ACHN (cell line): ENCODE data around the gene LRRK1.
A peak's percentile ranks its signal among the peaks of the same experiment; 100 is the strongest.
"Not testable (repeated sequence)": the region's sequence is repeated elsewhere in the genome, so short reads cannot be mapped to it uniquely, and the experiment has no call there.

Experiments
- DNase-seq: peaks from one replicate; pipeline ENCODE4 v3.0.0-alpha.2; 2015
- in situ Hi-C: cut with HindIII; loops from 2 replicates; pipeline ENCODE4 v1.10.0; 2017; ENCODE audit warnings: low sequenced_read_pairs, low pct_ligation_motif_present, low pct_unique_long_range_greater_than_20kb

Gene LRRK1

DNA sequence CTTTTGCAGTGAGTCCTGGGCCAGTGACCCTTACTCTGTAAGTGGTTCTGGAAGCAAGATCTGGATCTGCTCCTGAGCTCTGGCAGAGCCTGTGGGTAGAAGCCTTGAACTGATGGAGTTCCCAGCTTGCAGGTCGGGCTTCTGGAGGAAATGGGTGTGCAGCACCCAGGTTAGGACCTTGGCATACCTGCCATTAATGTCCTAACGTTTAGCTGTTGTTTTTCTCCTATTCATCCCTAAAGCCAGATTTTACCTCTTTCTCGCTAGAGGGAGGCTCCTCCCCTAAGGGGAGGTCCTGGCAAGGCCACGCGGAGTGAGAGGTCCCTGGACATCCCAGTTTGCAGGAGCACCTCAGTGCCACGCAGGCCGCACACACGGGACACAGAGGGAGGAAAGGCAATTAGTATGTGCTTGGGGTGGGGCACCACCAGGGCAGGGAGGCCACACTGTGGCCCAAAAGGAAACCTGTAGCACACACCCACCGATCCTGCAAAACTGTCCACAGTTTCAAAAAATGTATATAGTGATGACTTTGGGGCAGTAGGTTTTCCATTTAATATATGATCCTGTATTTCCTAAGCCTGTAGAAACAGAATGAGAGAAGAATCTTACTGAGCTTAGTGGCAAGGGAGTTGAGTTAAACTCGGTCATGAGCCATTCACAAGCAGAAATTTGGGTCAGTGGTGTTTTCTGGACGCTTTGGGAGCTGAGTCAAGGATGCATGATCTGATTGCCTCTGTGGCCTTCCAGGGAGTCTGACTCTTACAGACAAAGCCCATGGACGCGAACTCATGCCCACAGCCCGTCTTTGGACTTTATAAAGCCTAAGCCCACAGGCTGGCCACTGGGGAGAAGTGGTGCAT lies 148.7 kb downstream of the LRRK1 start:
- DNase-seq: no peak
- in situ Hi-C loops: no loop called here

DNA sequence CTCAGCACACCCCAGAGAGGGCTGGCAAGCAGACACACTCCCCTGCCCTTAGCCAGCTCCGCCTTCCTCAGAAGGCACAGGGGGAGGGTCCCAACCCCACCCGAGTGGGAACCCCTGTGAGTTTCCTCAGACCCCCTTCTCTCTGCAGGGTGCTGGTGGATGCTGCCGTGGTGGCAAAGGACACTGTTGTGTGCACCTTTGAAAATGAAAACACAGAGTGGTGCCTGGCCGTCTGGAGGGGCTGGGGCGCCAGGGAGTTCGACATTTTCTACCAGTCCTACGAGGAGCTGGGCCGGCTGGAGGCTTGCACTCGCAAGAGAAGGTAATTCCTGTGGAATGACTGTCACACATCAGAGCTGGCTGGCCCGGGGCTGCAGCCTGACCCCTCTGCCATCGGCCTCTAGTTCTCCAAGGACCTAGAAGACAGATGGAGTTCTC lies 149.4 kb downstream of the LRRK1 start:
- DNase-seq: no peak
- in situ Hi-C loops: no loop called here

DNA sequence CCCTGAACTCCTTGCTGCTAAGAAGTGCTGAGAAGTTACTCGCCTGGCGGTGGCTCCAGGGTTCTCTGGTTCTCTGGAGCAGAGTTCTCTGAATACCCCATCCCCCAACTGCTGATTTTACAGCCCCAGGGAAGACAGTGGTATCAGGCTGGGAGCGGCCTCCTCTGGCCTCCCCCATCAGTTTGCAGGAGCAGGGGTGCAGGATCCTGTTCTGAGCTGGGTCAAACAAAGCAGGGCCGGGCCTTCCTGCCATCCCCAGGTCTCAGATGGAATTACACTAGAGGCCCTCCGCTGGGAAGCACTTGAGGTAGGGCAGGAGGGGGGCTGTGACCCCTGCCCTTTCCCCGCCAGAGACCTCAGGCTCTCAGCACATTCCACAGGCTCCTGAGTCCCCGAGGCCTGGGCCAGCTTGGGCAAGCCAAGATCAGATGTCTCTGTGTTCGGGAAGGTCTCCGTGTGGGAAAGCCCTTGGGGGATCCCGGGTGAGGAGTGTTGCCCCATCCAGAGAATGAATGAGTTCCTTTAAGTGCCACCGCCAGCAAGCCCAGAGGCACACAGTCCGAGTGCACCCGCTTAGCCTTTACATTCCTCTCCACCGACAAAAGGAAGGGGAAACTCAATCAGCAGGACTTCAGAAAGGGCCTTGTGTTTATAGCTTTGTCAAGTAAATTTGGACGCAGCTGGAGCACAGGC lies 149.9 kb downstream of the LRRK1 start:
- in situ Hi-C loops: no loop called here
- no peak for DNase-seq

DNA sequence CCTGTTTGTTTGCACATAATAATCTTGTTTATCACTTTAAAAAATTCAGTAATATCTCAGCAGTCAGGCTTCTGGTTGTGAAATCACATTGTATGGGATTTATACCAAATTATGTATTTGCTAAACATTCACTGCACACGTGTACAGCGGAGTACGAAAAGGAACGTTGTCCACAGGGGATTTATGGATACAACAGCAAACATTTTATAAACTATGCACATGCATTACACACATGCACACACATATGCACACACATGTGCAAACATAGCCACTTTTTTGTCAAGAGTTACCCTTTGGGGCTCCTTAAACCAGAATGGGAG lies 150.5 kb downstream of the LRRK1 start:
- in situ Hi-C loops: no loop called here
- no peak for DNase-seq

DNA sequence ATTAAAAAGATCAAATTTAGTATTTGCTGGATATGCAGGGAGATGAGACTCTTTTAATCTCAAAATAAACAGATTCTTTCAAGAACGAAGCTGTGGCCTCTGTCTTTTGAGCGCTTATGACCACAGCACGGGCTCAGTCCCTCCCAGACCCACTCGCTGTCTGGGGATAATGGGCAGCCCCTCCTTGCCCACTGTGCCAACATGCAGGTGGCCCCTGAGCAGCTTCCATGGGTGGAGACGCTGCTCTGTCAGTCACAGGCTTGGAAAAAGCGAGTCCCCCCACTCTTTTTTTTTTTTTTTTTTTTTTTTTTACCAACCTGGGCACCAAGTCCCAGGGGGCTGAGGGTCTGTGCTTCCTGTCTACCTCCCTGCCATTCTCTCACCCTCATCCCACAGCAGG lies 150.9 kb downstream of the LRRK1 start:
- no peak for DNase-seq

DNA sequence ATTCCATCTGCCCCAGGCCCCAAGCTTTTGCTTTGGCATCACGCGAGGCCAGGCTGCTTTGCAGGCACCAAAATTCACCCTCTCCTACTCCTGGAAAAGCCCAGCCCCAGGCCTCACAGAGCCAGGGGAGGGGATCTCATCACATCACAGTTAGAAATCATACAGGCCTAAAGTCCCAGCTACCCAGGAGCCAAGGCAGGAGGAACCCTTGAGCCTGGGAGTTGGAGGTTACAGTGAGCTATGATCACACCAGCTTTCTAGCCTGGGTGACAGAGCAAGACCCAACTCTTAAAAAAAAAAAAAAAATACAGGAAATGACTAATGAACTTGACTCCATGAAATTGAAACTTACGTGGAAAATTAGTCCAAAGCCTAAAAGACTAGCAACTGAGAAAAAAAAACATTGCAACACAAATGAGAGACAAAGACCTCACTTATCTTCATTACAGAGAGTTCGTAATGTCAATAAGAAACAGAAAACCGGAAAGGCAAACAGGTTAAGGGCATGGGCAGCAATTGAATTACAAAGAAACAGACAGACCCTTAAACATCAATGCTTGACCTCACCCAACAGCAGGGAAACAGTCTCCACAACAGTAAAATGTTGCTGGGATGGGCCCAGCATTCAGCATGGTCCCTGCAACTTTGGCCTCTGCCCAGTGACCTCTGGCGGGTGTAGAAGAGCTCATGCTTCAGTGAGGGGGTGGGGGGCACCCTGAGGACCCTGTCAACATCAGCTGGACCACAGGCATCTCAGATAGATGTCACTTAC lies 151.5 kb downstream of the LRRK1 start:
- in situ Hi-C loops: no loop called here
- DNase-seq: peak; percentile 10

More for the DNA sequence above, 150.9 kb downstream of the LRRK1 start:
- in situ Hi-C loops: no loop called here

DNA sequence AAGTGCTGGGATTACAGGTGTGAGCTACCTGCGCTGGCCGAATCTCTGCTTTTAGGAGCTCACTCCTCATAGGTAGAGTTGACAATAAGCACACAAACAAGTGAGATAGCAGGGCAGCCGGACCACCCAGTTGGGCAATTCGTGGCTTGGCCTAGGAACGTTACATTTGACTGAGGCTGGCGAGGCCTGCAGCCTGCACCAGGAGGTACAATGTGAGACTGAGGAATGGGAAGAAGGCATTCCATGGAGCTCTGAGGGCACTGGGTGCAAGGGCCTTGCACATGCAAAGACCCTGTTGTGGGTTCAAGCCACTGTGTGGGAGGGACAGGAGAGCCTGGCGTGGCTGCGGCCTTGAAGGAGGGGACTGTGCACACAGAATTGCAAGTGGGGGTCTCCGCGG lies 152.5 kb downstream of the LRRK1 start:
- in situ Hi-C loops: no loop called here
- DNase-seq: no peak

DNA sequence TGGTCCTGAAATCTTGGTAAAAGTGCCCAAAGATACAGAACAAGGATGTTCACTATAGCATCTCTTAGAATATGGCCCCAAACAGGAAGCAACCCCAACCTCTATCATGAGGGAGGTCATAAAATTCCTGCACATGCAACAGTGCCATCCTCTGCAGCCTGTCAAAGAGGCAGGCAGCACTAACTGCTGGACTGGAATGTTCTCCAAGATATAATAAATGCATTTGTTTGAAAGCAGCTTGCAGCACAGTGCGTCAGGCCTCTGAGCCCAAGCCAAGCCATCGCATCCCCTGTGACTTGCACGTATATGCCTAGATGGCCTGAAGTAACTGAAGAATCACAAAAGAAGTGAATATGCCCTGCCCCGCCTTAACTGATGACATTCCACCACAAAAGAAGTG lies 153.1 kb downstream of the LRRK1 start:
- in situ Hi-C loops, DNase-seq: not testable (repeated sequence)

DNA sequence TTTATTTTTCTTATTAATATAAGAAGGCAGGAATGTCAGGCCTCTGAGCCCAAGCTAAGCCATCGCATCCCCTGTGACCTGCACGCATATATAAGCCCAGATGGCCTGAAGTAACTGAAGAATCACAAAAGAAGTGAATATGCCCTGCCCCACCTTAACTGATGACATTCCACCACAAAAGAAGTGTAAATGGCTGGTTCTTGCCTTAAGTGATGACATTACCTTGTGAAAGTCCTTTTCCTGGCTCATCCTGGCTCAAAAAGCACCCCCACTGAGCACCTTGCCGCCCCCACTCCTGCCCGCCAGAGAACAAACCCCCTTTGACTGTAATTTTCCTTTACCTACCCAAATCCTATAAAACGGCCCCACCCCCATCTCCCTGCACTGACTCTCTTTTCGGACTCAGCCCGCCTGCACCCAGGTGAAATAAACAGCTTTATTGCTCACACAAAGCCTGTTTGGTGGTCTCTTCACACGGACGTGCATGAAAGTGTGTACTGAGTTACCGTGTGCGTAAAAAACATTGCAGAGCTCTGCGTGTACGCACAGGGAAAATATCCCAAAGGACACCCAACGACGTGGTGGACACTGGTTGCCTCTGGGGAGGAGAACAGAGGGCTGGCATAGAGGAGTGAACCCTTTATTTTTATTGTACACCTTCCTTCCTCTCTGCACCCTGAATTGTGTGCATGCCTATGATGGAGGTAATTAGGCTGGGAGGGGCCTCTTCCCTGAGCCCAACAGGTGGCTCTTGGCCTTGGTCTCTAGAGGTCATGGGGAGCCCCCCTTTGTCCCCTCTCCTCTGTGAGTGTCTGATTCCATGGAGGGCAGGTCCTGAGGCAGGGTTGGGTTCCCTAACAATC lies 158.9 kb downstream of the LRRK1 start:
- in situ Hi-C loops, DNase-seq: not testable (repeated sequence)

DNA sequence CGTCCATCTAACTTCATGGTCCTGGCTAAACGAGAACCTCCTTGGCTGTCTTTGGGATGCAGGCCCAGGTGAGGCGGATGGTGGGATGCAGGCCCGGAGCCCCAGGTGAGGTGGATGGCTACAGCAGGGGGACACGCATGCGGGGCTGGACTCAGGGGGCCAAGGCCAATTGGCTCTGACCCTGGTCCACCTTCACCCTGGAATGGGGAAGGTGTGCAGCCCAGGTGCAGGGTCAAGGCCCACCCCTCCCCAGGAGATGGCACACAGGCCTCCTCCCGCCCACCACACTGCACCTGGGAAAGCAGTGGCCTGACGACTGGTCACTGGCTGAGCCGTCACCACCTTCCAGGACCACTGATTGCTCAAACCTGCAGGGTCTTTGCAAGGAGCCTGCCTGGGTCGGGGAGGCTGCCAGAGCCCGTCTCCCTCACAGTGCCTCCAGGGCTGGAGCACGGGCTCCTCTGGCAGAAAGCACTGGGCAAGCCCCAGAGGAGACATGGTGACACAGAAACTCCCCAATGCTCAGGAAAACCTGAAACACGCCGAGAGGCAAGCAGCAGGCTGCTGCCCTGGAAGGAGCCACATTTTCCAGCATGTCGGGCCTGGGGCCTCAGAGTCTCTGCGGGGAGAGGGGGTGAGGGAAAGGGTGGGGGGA lies 159.6 kb downstream of the LRRK1 start:
- in situ Hi-C loops: no loop called here
- no peak for DNase-seq

DNA sequence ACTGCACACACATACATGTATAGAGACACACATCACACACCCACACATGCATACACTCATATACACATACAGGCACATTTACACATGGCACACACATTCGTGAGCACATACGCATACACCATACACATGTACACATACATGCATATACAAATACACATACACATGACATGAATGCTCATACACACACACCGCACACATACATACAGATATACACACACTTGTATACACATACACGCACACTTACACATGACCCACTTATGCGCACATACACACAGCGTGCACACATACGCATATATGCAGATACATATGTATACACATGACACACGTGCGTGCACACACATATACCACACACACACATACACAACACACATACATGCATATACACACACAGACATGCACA lies 162.7 kb downstream of the LRRK1 start:
- in situ Hi-C loops: no loop called here

DNA sequence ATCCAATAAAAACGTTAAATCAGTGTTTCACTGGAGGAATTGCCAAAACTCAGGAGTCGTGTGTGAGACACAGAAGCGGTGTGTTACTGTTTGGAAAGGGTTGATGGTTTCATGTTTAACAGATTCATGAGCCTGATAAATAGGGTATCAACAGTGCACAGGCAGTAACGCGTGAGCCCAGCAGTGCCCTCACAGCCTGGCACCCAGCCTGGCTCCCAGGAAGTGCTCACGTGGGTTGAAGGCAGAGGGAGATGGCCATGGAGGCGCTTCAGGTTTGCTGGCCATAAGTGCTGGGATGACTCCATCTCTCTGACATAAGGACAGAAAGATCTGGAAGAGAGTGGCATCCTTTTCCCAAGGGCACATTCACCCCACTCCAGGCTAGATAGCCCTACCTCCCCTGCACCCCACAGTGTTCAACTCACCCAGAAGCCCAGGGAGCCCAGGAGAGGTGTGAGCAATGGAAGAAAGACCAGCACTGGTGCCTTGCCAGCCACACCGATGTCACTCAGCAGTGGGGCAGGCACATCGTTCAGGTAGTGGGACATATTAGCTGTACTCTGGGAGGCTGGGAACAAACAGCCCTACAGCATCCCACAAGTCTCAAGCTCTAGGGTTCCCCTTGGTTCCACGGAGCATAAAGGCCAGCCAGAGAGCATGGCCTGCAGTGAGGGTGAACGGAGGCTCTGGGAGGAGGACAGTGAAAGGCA lies 164.3 kb downstream of the LRRK1 start:
- in situ Hi-C loops: no loop called here
- no peak for DNase-seq

More for the DNA sequence above, 162.7 kb downstream of the LRRK1 start:
- no peak for DNase-seq

DNA sequence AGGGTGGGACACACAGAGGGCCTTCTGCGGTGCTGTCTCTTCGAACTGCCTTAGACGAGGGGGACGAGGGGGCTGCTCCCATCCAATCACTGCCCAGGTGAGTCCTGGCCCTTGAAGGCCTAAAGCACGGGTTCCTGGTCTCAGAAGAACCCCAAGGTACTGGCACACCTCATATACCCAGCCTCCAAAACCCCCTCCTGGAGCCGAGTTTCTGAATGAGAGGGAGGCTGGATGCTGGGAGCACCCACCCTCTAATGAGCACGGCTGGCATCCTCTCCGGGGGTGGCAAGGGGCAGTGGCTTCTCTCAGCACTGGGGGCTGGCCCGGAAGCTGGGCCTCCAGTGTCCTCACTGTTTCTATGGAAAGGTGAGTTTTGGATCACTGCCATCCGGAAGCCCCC lies 165.6 kb downstream of the LRRK1 start:
- no peak for DNase-seq
- in situ Hi-C loops: no loop called here

DNA sequence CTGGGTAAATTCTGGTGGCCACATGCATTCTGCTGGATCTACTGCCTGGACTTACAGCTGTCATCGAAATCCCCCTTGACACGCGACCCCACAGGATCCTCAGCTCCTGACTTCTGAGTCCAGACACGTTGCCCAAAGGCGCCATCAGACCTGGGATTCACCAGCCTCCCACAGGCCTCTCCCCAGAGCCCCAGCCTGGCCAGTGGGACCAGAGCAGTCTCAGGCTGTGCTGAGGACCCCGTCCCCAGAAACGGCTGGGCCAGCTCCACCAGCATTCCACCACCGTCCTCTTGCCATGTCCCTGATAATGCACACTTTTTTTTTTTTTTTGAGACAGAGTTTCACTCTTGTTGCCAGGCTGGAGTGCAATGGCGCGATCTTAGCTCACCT lies 166.1 kb downstream of the LRRK1 start:
- no peak for DNase-seq
- in situ Hi-C loops: no loop called here

DNA sequence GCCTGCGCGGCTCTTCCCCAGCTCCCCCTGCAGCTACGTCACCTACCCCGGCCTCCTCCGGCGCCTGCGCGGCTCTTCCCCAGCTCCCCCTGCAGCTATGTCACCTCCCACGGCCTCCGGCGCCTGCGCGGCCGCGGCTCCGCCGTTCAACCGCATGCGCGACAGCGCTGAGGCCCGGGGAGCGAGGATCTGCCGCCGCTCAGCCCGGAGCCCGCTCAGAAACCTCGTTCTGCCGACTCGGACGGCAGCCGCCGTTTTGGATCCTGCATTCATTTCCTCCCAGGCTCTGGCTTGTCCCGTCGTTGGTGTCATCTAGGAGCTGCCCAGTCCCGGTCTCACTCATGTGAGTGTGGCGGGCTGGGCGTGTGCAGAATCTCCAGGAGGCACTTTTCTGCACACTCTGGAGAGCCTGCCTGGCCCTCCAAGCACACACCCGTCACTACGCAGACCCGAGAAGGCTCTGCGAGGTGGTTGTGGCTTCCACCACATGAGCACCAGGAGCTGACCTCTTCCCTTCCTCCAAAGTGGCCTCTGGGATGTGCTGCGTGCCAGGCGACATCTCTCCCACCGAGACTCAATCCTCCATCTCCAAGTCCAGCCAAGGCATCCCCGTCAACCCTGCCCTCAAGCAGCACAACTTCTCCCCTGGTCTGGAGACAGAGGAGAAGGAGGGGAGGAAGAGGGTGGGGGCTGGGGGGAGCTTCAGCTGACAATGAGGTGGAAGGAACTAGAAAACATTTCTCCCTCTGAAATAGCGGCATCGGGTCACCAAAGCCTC lies 167.4 kb downstream of the LRRK1 start:
- no peak for DNase-seq
- in situ Hi-C loops: no loop called here

DNA sequence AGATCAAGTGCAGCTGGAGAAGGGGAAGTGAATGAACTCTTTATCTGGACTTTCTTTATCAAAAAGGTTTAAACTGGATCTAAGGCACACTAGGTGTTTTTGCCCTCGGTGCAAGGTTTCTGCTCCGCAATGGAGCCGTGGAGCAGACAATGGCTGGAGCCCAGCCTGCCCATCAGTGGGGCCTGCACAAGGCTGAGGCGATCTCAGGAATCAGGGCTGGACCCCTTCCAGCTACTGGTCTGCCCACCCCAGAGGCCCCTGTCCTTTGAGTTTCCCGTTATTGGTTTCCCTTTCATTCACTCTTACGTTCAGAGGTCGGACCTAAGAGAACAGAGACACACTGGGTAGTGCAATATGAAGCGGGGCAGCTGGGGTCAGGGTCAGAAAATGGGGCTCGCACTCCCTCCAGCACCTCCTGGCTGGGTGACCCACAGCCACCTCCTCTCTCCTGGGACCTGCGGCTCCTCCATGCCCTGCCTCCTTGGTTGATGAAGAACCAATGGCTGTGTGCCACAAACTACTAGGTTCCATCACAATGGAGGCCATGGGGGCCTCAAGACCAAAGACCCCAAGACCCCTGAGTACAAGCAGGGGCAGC lies 168.1 kb downstream of the LRRK1 start:
- in situ Hi-C loops: no loop called here
- no peak for DNase-seq
